ENCODE data around the gene TMEM117. TPM values are rescaled to one million over a fixed set of nuclear protein-coding genes. Genes with fewer than 3 reads are reported as not detected.

TMEM117 gene
- total and polyA plus RNA-seq, 10 of the 15 experiments (the other 5 are each of a cell fraction or from before 2014, with no cell fraction given): 3.1 to 8.2 (median 6.1) TPM

GRCh38 chr12:43896496-43896895 lies 60.6 kb downstream of the TMEM117 start (continued):
- no peak for TF ChIP-seq ZBED1 (IDR thresholded peaks at IDR 0.05; ENCODE audit: borderline replicate concordance)

GRCh38 chr12:43898474-43898873 lies 62.6 kb downstream of the TMEM117 start:
- FAIRE-seq (no peak), DNase-seq (ENCODE audit: low read depth, low spot score) (no peak), ATAC-seq (no peak)
- no peak overlapping the region for H3K9ac ChIP-seq (ENCODE audit: control insufficient read depth, insufficient read depth, low read length)
- TF ChIP-seq IRF5 (IDR thresholded peaks at IDR 0.05; ENCODE audit: borderline replicate concordance): no peak
- TF ChIP-seq SMARCA5 (IDR thresholded peaks at IDR 0.05): no peak
- TF ChIP-seq ZBED1 (IDR thresholded peaks at IDR 0.05; ENCODE audit: borderline replicate concordance): no peak
- TF ChIP-seq MEF2B (IDR thresholded peaks at IDR 0.05; ENCODE audit: partially characterized antibody, poor library complexity, severe bottlenecking): no peak
- no peak for TF ChIP-seq USF2 (IDR thresholded peaks at IDR 0.05; ENCODE audit: borderline replicate concordance, low read depth, low read length)
- TF ChIP-seq BCL3 (IDR thresholded peaks at IDR 0.05; ENCODE audit: borderline replicate concordance, insufficient read depth, low read depth, low read length, poor library complexity, severe bottlenecking): no peak
- no peak for TF ChIP-seq ATF2 (IDR thresholded peaks at IDR 0.05; ENCODE audit: low read length)
- TF ChIP-seq ZNF24 (IDR thresholded peaks at IDR 0.05): no peak
- no peak for TF ChIP-seq NFXL1 (IDR thresholded peaks at IDR 0.05; ENCODE audit: borderline replicate concordance)
- H3K36me3 ChIP-seq (ENCODE audit: control insufficient read depth in 2 of 2, insufficient read depth in 2 of 2, low read length in 1 of 2): no peaks in the 10 kb centered on the region
- H2AFZ ChIP-seq (ENCODE audit: control insufficient read depth, low read depth, low read length): no peak overlapping the region
- no peaks in the 10 kb centered on the region for H3K79me2 ChIP-seq (ENCODE audit: control insufficient read depth, insufficient read depth, low read length)
- POLR2A ChIA-PET: no interaction called here
- in situ Hi-C loops (cut with MboI): no loop called here
- no peaks in the 10 kb centered on the region for H4K20me1 ChIP-seq (ENCODE audit: control insufficient read depth, insufficient read depth)
- no peak overlapping the region for H3K4me3 ChIP-seq
- no TSS peak for BruUV-seq (replicated peaks)
- SMC1A ChIA-PET (ENCODE audit: uncharacterized antibody, unreplicated experiment): no interaction called here
- intact Hi-C loops (cut with micrococcal nuclease; ENCODE audit: unreplicated experiment): no loop called here
- no peak overlapping the region for H3K4me2 ChIP-seq (ENCODE audit: control insufficient read depth, insufficient read depth)
- H3K9me3 ChIP-seq (replicated peaks; ENCODE audit: control insufficient read depth, insufficient read depth, low read length): no peaks in the 10 kb centered on the region
- RAD21 ChIA-PET (ENCODE audit: unreplicated experiment): no interaction called here
- WGBS (ENCODE audit: insufficient coverage, insufficient replicate concordance, low lambda C conversion rate, missing lambda C conversion rate): 98% methylated on average over 3 of the region's 3 CpGs
- CTCF ChIA-PET: interaction anchor here (2.5 kb wide), 1 partner anchor 16 kb away, joined by 10 read pairs; no protein-coding TSS in a partner anchor
- no peaks in the 10 kb centered on the region for H3K27me3 ChIP-seq (replicated peaks in 1 of 2; ENCODE audit: control insufficient read depth in 2 of 2, insufficient read depth in 2 of 2, low read length in 1 of 2)
- H3K4me1 ChIP-seq (ENCODE audit: control insufficient read depth, insufficient read depth, low read length): no peaks in the 10 kb centered on the region
- no peak overlapping the region for H3K27ac ChIP-seq (ENCODE audit: control insufficient read depth, insufficient read depth)
